Mucosa of descending colon (tissue), 3 donors: Measurements from ENCODE around the gene PRDM16. TPM values are rescaled to one million over a fixed set of nuclear protein-coding genes. Genes with fewer than 3 reads are reported as not detected.

Experiments used
- ATAC-seq: fragments of 200-7000 bp; cut with Tn5 transposase; one replicate; pipeline ENCODE4 v1.9.1; 2020; ENCODE audit warnings: mild to moderate bottlenecking, moderate library complexity
- DNase-seq, 3 donors: peaks; one replicate each; pipeline ENCODE4 v3.0.0-alpha.2; 2020
- H3K36me3 ChIP-seq: fragments of 200-600 bp; one replicate; pipeline ENCODE4 v1.8.0; 2021; ENCODE audit warnings: low read depth, mild to moderate bottlenecking
- H3K4me1 ChIP-seq: fragments of 200-600 bp; one replicate; pipeline ENCODE4 v1.8.0; 2021; ENCODE audit warnings: low read depth, mild to moderate bottlenecking
- H3K4me3 ChIP-seq: fragments of 200-600 bp; one replicate; pipeline ENCODE4 v1.8.0; 2021; ENCODE audit warnings: mild to moderate bottlenecking
- H3K9me3 ChIP-seq: fragments of 200-600 bp; one replicate; pipeline ENCODE4 v1.8.0; 2021; ENCODE audit warnings: mild to moderate bottlenecking
- CTCF ChIP-seq: fragments of 200-600 bp; IDR thresholded peaks from one replicate; pipeline ENCODE4 v1.8.0; 2022; ENCODE audit warnings: antibody characterized with exemption, mild to moderate bottlenecking
- intact Hi-C, 2 donors: fragments of 100-400 bp; cut with DNase I in 1 of 2; cut with micrococcal nuclease in 1 of 2; formaldehyde crosslinking; loops; one replicate each; pipeline versions ENCODE4 v1.11.0 to v1.11.1; 2022; cut with DNase I, micrococcal nuclease
- total RNA-seq, 3 donors: library from RNA; stranded (reverse); fragmentation: NEBNext Ultra II Directional in 2 of 3; extraction: Animal tissue kit (Norgen Biotek cat#: 25700) in 2 of 3; gene quantifications; one replicate each; pipeline versions ENCODE4 v1.2.1 to v1.2.4, GENCODE V29; 2021 to 2023
- donor health status: DM: no; HTN: no; CAD: no; lungs with moderate emphysema.
- donor health status: DM: no; HTN: no; CAD: no.
- donor health status: DM: no; HTN: yes; CAD: no.

PRDM16 gene
- total RNA-seq, 3 donors from 2014 or later = 1.6 to 2.5 (median 2.4) TPM

GRCh38 chr1:3438661-3439180 is 369.7 kb downstream of the PRDM16 start:
- ATAC-seq = no peak
- TF ChIP-seq CTCF = no peak
- peak in 1 of 3 donors; percentile 10 for DNase-seq
- H3K4me1 ChIP-seq = no peaks in the 10 kb centered on the region
- H3K36me3 ChIP-seq = no peaks in the 10 kb centered on the region
- no peak overlapping the region for H3K4me3 ChIP-seq
- no peaks in the 10 kb centered on the region for H3K9me3 ChIP-seq
- intact Hi-C loops = no loop called here

- Histone ChIP-seq H3K36me3 (no peaks in the 10 kb centered on the region), H3K4me3 (no peak overlapping the region), H3K9me3 (no peaks in the 10 kb centered on the region), H3K4me1 (no peaks in the 10 kb centered on the region)
- DNase-seq = peak in 1 of 3 donors; percentile 30
- intact Hi-C loops = no loop called here
- TF ChIP-seq CTCF = no peak
- ATAC-seq = no peak
Measured at GRCh38 chr1:3439346-3440299, 370.6 kb downstream of the PRDM16 start.

- no peaks in the 10 kb centered on the region for H3K36me3 ChIP-seq
- no peaks in the 10 kb centered on the region for H3K4me1 ChIP-seq
- DNase-seq (peak in 1 of 3 donors; percentile 27), ATAC-seq (no peak)
- H3K9me3 ChIP-seq = no peaks in the 10 kb centered on the region
- intact Hi-C loops = no loop called here
- TF ChIP-seq CTCF = no peak
- H3K4me3 ChIP-seq = no peak overlapping the region
Measured at GRCh38 chr1:3440300-3440681, 371.3 kb downstream of the PRDM16 start.

GRCh38 chr1:3440711-3441409 is 371.9 kb downstream of the PRDM16 start:
- H3K36me3 ChIP-seq = no peaks in the 10 kb centered on the region
- no peak overlapping the region for H3K4me3 ChIP-seq
- H3K4me1 ChIP-seq = no peaks in the 10 kb centered on the region
- no peaks in the 10 kb centered on the region for H3K9me3 ChIP-seq
- intact Hi-C loops = no loop called here
- ATAC-seq (no peak), DNase-seq (peak in 1 of 3 donors; percentile 23)
- TF ChIP-seq CTCF = no peak

- ATAC-seq (no peak), DNase-seq (no peak)
- no peaks in the 10 kb centered on the region for H3K4me1 ChIP-seq
- no peaks in the 10 kb centered on the region for H3K9me3 ChIP-seq
- H3K4me3 ChIP-seq = no peak overlapping the region
- intact Hi-C loops = no loop called here
- H3K36me3 ChIP-seq = no peaks in the 10 kb centered on the region
- no peak for TF ChIP-seq CTCF
Measured at GRCh38 chr1:3441410-3441847, 372.4 kb downstream of the PRDM16 start.
